GM18861 (cell line): ENCODE measurements around the gene SUSD3.

ENCODE experiments used
- ATAC-seq: cut with Tn5 transposase; IDR thresholded peaks from one replicate; pipeline ENCODE4 v1.9.1; 2021; ENCODE audit not compliant: unreplicated experiment

SUSD3 gene

GRCh38 chr9:93121316-93122241, 63.1 kb downstream of the SUSD3 start:
- ATAC-seq = no peak

GRCh38 chr9:93122721-93123221, 64.3 kb downstream of the SUSD3 start:
- no peak for ATAC-seq

GRCh38 chr9:93123561-93124283, 65.2 kb downstream of the SUSD3 start:
- no peak for ATAC-seq

GRCh38 chr9:93124793-93125192, 66.3 kb downstream of the SUSD3 start:
- ATAC-seq = no peak

GRCh38 chr9:93125331-93125894, 66.9 kb downstream of the SUSD3 start:
- ATAC-seq = no peak

GRCh38 chr9:93126151-93126781, 67.8 kb downstream of the SUSD3 start:
- no peak for ATAC-seq

- no peak for ATAC-seq
Measured at GRCh38 chr9:93126825-93127368, 68.4 kb downstream of the SUSD3 start.

GRCh38 chr9:93127395-93127911, 69.0 kb downstream of the SUSD3 start:
- no peak for ATAC-seq

- no peak for ATAC-seq
Measured at GRCh38 chr9:93128011-93128714, 69.7 kb downstream of the SUSD3 start.

- no peak for ATAC-seq
Measured at GRCh38 chr9:93128715-93129224, 70.3 kb downstream of the SUSD3 start.

GRCh38 chr9:93129286-93129685, 70.8 kb downstream of the SUSD3 start:
- ATAC-seq = no peak

- ATAC-seq = no peak
Measured at GRCh38 chr9:93129691-93130500, 71.4 kb downstream of the SUSD3 start.

- ATAC-seq = no peak
Measured at GRCh38 chr9:93130861-93131481, 72.5 kb downstream of the SUSD3 start.

- ATAC-seq = no peak
Measured at GRCh38 chr9:93131599-93132286, 73.2 kb downstream of the SUSD3 start.

- ATAC-seq = no peak
Measured at GRCh38 chr9:93132287-93132927, 73.9 kb downstream of the SUSD3 start.

- ATAC-seq = peak; percentile 34
Measured at GRCh38 chr9:93132946-93133680, 74.6 kb downstream of the SUSD3 start.

GRCh38 chr9:93133681-93134014, 75.1 kb downstream of the SUSD3 start:
- no peak for ATAC-seq
